GM21717 (cell line): Measurements from ENCODE around the gene KCNQ4.

Experiments
- ATAC-seq: cut with Tn5 transposase; IDR thresholded peaks from one replicate; pipeline ENCODE4 v1.9.1; 2021; ENCODE audit warnings: mild to moderate bottlenecking, moderate library complexity; ENCODE audit not compliant: unreplicated experiment

KCNQ4 gene

DNA sequence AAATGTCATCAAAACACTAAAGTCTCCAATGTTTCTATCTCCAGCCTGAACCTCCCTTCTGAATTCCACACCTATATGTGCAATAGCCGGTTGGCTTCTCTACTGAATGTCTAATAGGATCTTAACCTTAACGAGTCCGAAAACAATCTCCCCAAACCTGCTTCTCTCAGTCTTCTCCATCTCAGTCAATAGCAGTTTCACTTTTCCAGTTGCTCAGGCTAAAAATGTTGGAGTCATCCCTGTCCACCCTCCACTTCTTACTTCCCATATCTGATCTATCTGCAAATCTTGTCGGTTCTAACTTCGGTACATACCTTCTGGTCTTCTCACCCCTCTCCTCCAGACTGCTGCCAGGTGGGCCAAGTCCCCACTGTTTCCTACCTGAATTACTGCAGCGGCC lies 104.1 kb downstream of the KCNQ4 start:
- ATAC-seq = no peak
